ENCODE results near the gene PARD3B.

Gene PARD3B

GRCh38 chr2:205557873-205558272, 1012.6 kb downstream of the PARD3B start:
- DNase-seq = no peak
- H3K9me3 ChIP-seq (ENCODE audit: control extremely low read depth in 1 of 5, control insufficient read depth in 4 of 5, insufficient read depth in 2 of 5, low read depth in 1 of 5, low read length in 4 of 5) = no peaks in the 10 kb centered on the region
- no peak overlapping the region for H3K27ac ChIP-seq (ENCODE audit: insufficient read depth in 1 of 2, low read depth in 1 of 2, low read length in 2 of 2, poor library complexity in 1 of 2, severe bottlenecking in 2 of 2)
- peaks cover 0 to 3% (median 0%) of the 10 kb centered on the region in 5 experiments for H3K27me3 ChIP-seq (replicated peaks in 2 of 5; ENCODE audit: control insufficient read depth in 4 of 5, insufficient read depth in 5 of 5, low read length in 4 of 5)
- CTCF ChIA-PET = interaction anchor here (0.9 kb wide), 1 partner anchor 11 kb away, joined by 3 read pairs; no protein-coding TSS in a partner anchor
- 100% methylated on average over 3 of the region's 4 CpGs for WGBS (ENCODE audit: insufficient coverage)
- no peaks in the 10 kb centered on the region for H3K36me3 ChIP-seq (ENCODE audit: control insufficient read depth in 4 of 4, insufficient read depth in 4 of 4, low read length in 3 of 4)
- H3K4me3 ChIP-seq (ENCODE audit: control insufficient read depth in 1 of 7, extremely low read depth in 1 of 7, insufficient read depth in 4 of 7, low read depth in 2 of 7, low read length in 6 of 7) = no peak overlapping the region
- POLR2A ChIA-PET = no interaction called here
- H3K4me1 ChIP-seq (ENCODE audit: control extremely low read depth in 1 of 4, control insufficient read depth in 4 of 4, insufficient read depth in 4 of 4, low read length in 3 of 4) = no peaks in the 10 kb centered on the region

- CTCF ChIA-PET = interaction anchor here (1.4 kb wide), 1 partner anchor 17 kb away, joined by 3 read pairs; no protein-coding TSS in a partner anchor
Observed at GRCh38 chr2:205561441-205561840, 1016.2 kb downstream of the PARD3B start.

DNA sequence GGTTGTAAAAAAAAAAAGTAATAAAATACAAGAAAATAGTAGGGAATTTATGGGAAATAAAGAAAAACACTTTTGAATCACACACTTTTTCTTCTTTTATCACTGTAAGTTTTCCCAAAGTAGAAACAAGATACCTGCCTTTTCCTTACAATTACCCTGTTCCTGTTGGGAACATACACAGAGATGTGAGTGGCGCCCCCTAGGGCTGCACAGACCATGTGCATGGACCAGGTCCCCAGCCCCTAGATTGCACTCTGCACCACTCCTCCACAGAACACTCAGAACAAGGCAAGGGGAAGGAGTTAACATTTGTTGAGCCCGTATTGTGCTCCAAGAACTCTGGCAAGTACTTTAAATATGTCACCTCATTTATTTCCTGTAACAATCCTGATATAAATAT, 1018.4 kb downstream of the PARD3B start:
- POLR2A ChIA-PET = no interaction called here
- CTCF ChIA-PET = no interaction called here
- DNase-seq = peak; percentile 5 to 19 (median 16)
- Histone ChIP-seq H3K36me3 (ENCODE audit: control insufficient read depth in 4 of 4, insufficient read depth in 4 of 4, low read length in 3 of 4) (no peaks in the 10 kb centered on the region), H3K27ac (ENCODE audit: insufficient read depth in 1 of 2, low read depth in 1 of 2, low read length in 2 of 2, poor library complexity in 1 of 2, severe bottlenecking in 2 of 2) (no peak overlapping the region), H3K27me3 (replicated peaks in 2 of 5; ENCODE audit: control insufficient read depth in 4 of 5, insufficient read depth in 5 of 5, low read length in 4 of 5) (peaks cover 0 to 3% (median 0%) of the 10 kb centered on the region in 5 experiments), H3K9me3 (ENCODE audit: control extremely low read depth in 1 of 5, control insufficient read depth in 4 of 5, insufficient read depth in 2 of 5, low read depth in 1 of 5, low read length in 4 of 5) (no peaks in the 10 kb centered on the region), H3K4me1 (ENCODE audit: control extremely low read depth in 1 of 4, control insufficient read depth in 4 of 4, insufficient read depth in 4 of 4, low read length in 3 of 4) (no peaks in the 10 kb centered on the region), H3K4me3 (ENCODE audit: control insufficient read depth in 1 of 7, extremely low read depth in 1 of 7, insufficient read depth in 4 of 7, low read depth in 2 of 7, low read length in 6 of 7) (no peak overlapping the region)
- WGBS (ENCODE audit: insufficient coverage) = no CpG with 5 or more reads among the region's 2 CpGs

More at GRCh38 chr2:205561441-205561840, 1016.2 kb downstream of the PARD3B start:
- Histone ChIP-seq H3K27me3 (replicated peaks in 2 of 5; ENCODE audit: control insufficient read depth in 4 of 5, insufficient read depth in 5 of 5, low read length in 4 of 5) (peaks cover 0 to 3% (median 0%) of the 10 kb centered on the region in 5 experiments), H3K9me3 (ENCODE audit: control extremely low read depth in 1 of 5, control insufficient read depth in 4 of 5, insufficient read depth in 2 of 5, low read depth in 1 of 5, low read length in 4 of 5) (no peaks in the 10 kb centered on the region), H3K4me1 (ENCODE audit: control extremely low read depth in 1 of 4, control insufficient read depth in 4 of 4, insufficient read depth in 4 of 4, low read length in 3 of 4) (no peaks in the 10 kb centered on the region), H3K27ac (ENCODE audit: insufficient read depth in 1 of 2, low read depth in 1 of 2, low read length in 2 of 2, poor library complexity in 1 of 2, severe bottlenecking in 2 of 2) (no peak overlapping the region), H3K36me3 (ENCODE audit: control insufficient read depth in 4 of 4, insufficient read depth in 4 of 4, low read length in 3 of 4) (no peaks in the 10 kb centered on the region), H3K4me3 (ENCODE audit: control insufficient read depth in 1 of 7, extremely low read depth in 1 of 7, insufficient read depth in 4 of 7, low read depth in 2 of 7, low read length in 6 of 7) (no peak overlapping the region)
- no peak for DNase-seq
- WGBS (ENCODE audit: insufficient coverage) = 98% methylated on average over 6 of the region's 6 CpGs
- POLR2A ChIA-PET = interaction anchor here (0.6 kb wide), 1 partner anchor 19 kb away, joined by 3 read pairs; no protein-coding TSS in a partner anchor

DNA sequence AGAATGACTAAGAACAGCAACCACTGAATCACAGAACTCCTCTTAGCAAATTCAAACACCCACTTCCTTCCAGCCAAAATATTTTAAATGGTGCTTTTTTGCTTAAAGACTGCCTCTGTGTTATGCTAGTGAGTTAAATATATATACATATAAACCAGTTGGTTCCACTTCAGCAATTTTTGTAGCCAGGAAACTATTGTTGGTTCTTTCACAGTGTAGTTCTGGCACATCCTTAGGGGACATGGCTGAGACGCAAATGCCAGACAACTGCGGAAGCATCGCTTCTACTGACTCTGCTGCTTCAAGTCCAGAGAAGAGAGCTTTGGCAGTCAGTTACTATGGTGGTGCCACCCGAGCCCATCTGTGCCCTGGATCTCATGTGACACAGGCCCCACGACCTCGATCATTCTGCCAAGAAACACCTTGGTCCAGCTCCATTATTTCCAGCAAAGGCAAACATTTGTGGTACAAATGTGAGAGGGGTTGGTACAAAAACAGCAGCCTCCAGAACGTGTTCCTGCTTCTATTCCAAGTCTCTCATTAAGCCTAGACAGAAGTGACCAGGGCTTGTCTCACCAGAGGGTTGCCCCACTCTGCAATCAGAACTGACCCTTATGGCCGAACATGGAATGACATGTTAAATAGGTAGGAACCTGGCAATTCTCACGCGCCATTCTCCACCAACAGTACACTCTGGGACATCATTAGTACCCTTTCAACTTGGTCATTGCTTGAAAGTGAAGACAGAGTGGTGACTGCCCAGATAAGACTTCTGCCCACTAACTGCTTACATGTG, 1019.3 kb downstream of the PARD3B start:
- ChIA-PET CTCF (no interaction called here), POLR2A (no interaction called here)

GRCh38 chr2:205565142-205565522, 1019.9 kb downstream of the PARD3B start:
- no peak overlapping the region for H3K4me3 ChIP-seq (ENCODE audit: control insufficient read depth in 1 of 7, extremely low read depth in 1 of 7, insufficient read depth in 4 of 7, low read depth in 2 of 7, low read length in 6 of 7)
- WGBS (ENCODE audit: insufficient coverage) = 100% methylated on average over 1 of the region's 2 CpGs
- no peaks in the 10 kb centered on the region for H3K4me1 ChIP-seq (ENCODE audit: control extremely low read depth in 1 of 4, control insufficient read depth in 4 of 4, insufficient read depth in 4 of 4, low read length in 3 of 4)
- CTCF ChIA-PET = no interaction called here
- H3K27ac ChIP-seq (ENCODE audit: insufficient read depth in 1 of 2, low read depth in 1 of 2, low read length in 2 of 2, poor library complexity in 1 of 2, severe bottlenecking in 2 of 2) = no peak overlapping the region
- H3K27me3 ChIP-seq (replicated peaks in 2 of 5; ENCODE audit: control insufficient read depth in 4 of 5, insufficient read depth in 5 of 5, low read length in 4 of 5) = peaks cover 0 to 3% (median 0%) of the 10 kb centered on the region in 5 experiments
- H3K9me3 ChIP-seq (ENCODE audit: control extremely low read depth in 1 of 5, control insufficient read depth in 4 of 5, insufficient read depth in 2 of 5, low read depth in 1 of 5, low read length in 4 of 5) = no peaks in the 10 kb centered on the region
- POLR2A ChIA-PET = no interaction called here
- no peak for DNase-seq
- H3K36me3 ChIP-seq (ENCODE audit: control insufficient read depth in 4 of 4, insufficient read depth in 4 of 4, low read length in 3 of 4) = no peaks in the 10 kb centered on the region

More for the DNA sequence above, 1019.3 kb downstream of the PARD3B start:
- WGBS (ENCODE audit: insufficient coverage) = 91% methylated on average over 8 of the region's 10 CpGs
- H3K36me3 ChIP-seq (ENCODE audit: control insufficient read depth in 4 of 4, insufficient read depth in 4 of 4, low read length in 3 of 4) = no peaks in the 10 kb centered on the region
- no peak overlapping the region for H3K4me3 ChIP-seq (ENCODE audit: control insufficient read depth in 1 of 7, extremely low read depth in 1 of 7, insufficient read depth in 4 of 7, low read depth in 2 of 7, low read length in 6 of 7)
- peaks cover 0 to 3% (median 0%) of the 10 kb centered on the region in 5 experiments for H3K27me3 ChIP-seq (replicated peaks in 2 of 5; ENCODE audit: control insufficient read depth in 4 of 5, insufficient read depth in 5 of 5, low read length in 4 of 5)
- H3K27ac ChIP-seq (ENCODE audit: insufficient read depth in 1 of 2, low read depth in 1 of 2, low read length in 2 of 2, poor library complexity in 1 of 2, severe bottlenecking in 2 of 2) = no peak overlapping the region
- no peaks in the 10 kb centered on the region for H3K9me3 ChIP-seq (ENCODE audit: control extremely low read depth in 1 of 5, control insufficient read depth in 4 of 5, insufficient read depth in 2 of 5, low read depth in 1 of 5, low read length in 4 of 5)
- no peak for DNase-seq
- no peaks in the 10 kb centered on the region for H3K4me1 ChIP-seq (ENCODE audit: control extremely low read depth in 1 of 4, control insufficient read depth in 4 of 4, insufficient read depth in 4 of 4, low read length in 3 of 4)

- H3K27me3 ChIP-seq (replicated peaks in 2 of 5; ENCODE audit: control insufficient read depth in 4 of 5, insufficient read depth in 5 of 5, low read length in 4 of 5) = peaks cover 0 to 3% (median 0%) of the 10 kb centered on the region in 5 experiments
- ChIA-PET CTCF (no interaction called here), POLR2A (no interaction called here)
- WGBS (ENCODE audit: insufficient coverage) = 98% methylated on average over 5 of the region's 6 CpGs
- no peaks in the 10 kb centered on the region for H3K4me1 ChIP-seq (ENCODE audit: control extremely low read depth in 1 of 4, control insufficient read depth in 4 of 4, insufficient read depth in 4 of 4, low read length in 3 of 4)
- no peak for DNase-seq
- no peak overlapping the region for H3K4me3 ChIP-seq (ENCODE audit: control insufficient read depth in 1 of 7, extremely low read depth in 1 of 7, insufficient read depth in 4 of 7, low read depth in 2 of 7, low read length in 6 of 7)
- H3K36me3 ChIP-seq (ENCODE audit: control insufficient read depth in 4 of 4, insufficient read depth in 4 of 4, low read length in 3 of 4) = no peaks in the 10 kb centered on the region
- no peaks in the 10 kb centered on the region for H3K9me3 ChIP-seq (ENCODE audit: control extremely low read depth in 1 of 5, control insufficient read depth in 4 of 5, insufficient read depth in 2 of 5, low read depth in 1 of 5, low read length in 4 of 5)
- H3K27ac ChIP-seq (ENCODE audit: insufficient read depth in 1 of 2, low read depth in 1 of 2, low read length in 2 of 2, poor library complexity in 1 of 2, severe bottlenecking in 2 of 2) = no peak overlapping the region
Observed at GRCh38 chr2:205566606-205567168, 1021.4 kb downstream of the PARD3B start.

DNA sequence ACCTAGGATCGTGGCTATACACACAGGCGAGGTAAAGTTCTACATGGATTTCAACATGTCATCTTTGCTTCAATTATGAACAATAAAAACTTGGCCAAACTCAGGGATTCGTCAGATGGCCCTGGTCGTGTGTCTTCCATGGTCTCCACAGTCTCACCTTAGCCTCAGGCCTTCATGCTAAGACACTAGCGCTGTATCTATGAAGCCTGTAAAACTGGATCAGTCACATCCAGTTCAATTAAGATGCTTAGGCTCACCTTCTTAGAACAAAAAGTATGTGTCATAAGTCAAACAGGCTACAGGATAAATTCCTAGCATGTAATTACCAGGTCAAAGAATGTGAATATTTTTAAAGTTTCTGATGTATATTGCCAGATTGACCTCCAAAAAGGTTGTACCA, 1023.3 kb downstream of the PARD3B start:
- ChIA-PET POLR2A (no interaction called here), CTCF (no interaction called here)
- WGBS (ENCODE audit: insufficient coverage) = 98% methylated on average over 5 of the region's 5 CpGs
- Histone ChIP-seq H3K27me3 (replicated peaks in 2 of 5; ENCODE audit: control insufficient read depth in 4 of 5, insufficient read depth in 5 of 5, low read length in 4 of 5) (no peaks in the 10 kb centered on the region), H3K36me3 (ENCODE audit: control insufficient read depth in 4 of 4, insufficient read depth in 4 of 4, low read length in 3 of 4) (no peaks in the 10 kb centered on the region), H3K27ac (ENCODE audit: insufficient read depth in 1 of 2, low read depth in 1 of 2, low read length in 2 of 2, poor library complexity in 1 of 2, severe bottlenecking in 2 of 2) (no peak overlapping the region), H3K9me3 (ENCODE audit: control extremely low read depth in 1 of 5, control insufficient read depth in 4 of 5, insufficient read depth in 2 of 5, low read depth in 1 of 5, low read length in 4 of 5) (no peaks in the 10 kb centered on the region), H3K4me1 (ENCODE audit: control extremely low read depth in 1 of 4, control insufficient read depth in 4 of 4, insufficient read depth in 4 of 4, low read length in 3 of 4) (no peaks in the 10 kb centered on the region), H3K4me3 (ENCODE audit: control insufficient read depth in 1 of 7, extremely low read depth in 1 of 7, insufficient read depth in 4 of 7, low read depth in 2 of 7, low read length in 6 of 7) (no peak overlapping the region)
- DNase-seq = no peak
